Neural progenitor cell (in vitro differentiated cells): ENCODE results near the gene ZFP36L2. TPM values are rescaled to one million over a fixed set of nuclear protein-coding genes. Genes with fewer than 3 reads are reported as not detected.
A peak's percentile ranks its signal among the peaks of the same experiment; 100 is the strongest.

ENCODE experiments used
- DNase-seq: peaks from one replicate; pipeline ENCODE4 v3.0.0-alpha.2; 2016; ENCODE audit warnings: low spot score
- H2AFZ ChIP-seq: fragments of 200-600 bp; sonication (generic); replicated peaks from 2 replicates; pipeline ENCODE4 v1.6.1; 2016; ENCODE audit warnings: antibody characterized with exemption
- H3F3A ChIP-seq: fragments of 200-600 bp; sonication (generic); 2 replicates; pipeline ENCODE4 v1.6.1; 2016; ENCODE audit warnings: antibody characterized with exemption, low read depth
- H3K27ac ChIP-seq: fragments of 200-600 bp; sonication (generic); 2 replicates; pipeline ENCODE4 v1.5.1; 2016; ENCODE audit warnings: mild to moderate bottlenecking
- H3K27me3 ChIP-seq: fragments of 200-600 bp; sonication (generic); 2 replicates; pipeline ENCODE4 v1.6.1; 2016; ENCODE audit warnings: mild to moderate bottlenecking, moderate library complexity
- H3K36me3 ChIP-seq: fragments of 200-600 bp; sonication (generic); 2 replicates; pipeline ENCODE4 v1.5.1; 2016
- H3K4me1 ChIP-seq: fragments of 200-600 bp; sonication (generic); 2 replicates; pipeline ENCODE4 v1.6.1; 2016; ENCODE audit warnings: mixed run types
- H3K4me2 ChIP-seq: fragments of 200-600 bp; sonication (generic); 2 replicates; pipeline ENCODE4 v1.6.1; 2016
- H3K4me3 ChIP-seq: fragments of 200-600 bp; sonication (generic); 2 replicates; pipeline ENCODE4 v1.5.1; 2016
- H3K79me2 ChIP-seq: fragments of 200-600 bp; sonication (generic); 2 replicates; pipeline ENCODE4 v1.6.1; 2016; ENCODE audit warnings: low read depth
- H3K9ac ChIP-seq: fragments of 200-600 bp; sonication (generic); 2 replicates; pipeline ENCODE4 v1.6.1; 2016
- H3K9me3 ChIP-seq: fragments of 200-600 bp; sonication (generic); 2 replicates; pipeline ENCODE4 v1.5.1; 2016; ENCODE audit warnings: low read depth
- H4K20me1 ChIP-seq: fragments of 200-600 bp; sonication (generic); 2 replicates; pipeline ENCODE4 v1.6.1; 2016; ENCODE audit warnings: low read depth
- H3K27ac Mint-ChIP-seq: 3 replicates; pipeline ENCODE4 v1.8.0; 2021; ENCODE audit warnings: mixed read lengths
- H3K27me3 Mint-ChIP-seq: 2 replicates; pipeline ENCODE4 v1.8.0; 2022; ENCODE audit warnings: low read depth, mild to moderate bottlenecking, inconsistent platforms, moderate library complexity, mixed read lengths; ENCODE audit not compliant: insufficient read depth
- H3K36me3 Mint-ChIP-seq: 3 replicates; pipeline ENCODE4 v1.8.0; 2021; ENCODE audit warnings: mixed read lengths
- H3K4me1 Mint-ChIP-seq: 3 replicates; pipeline ENCODE4 v1.8.0; 2021; ENCODE audit warnings: mixed read lengths
- H3K4me3 Mint-ChIP-seq: 3 replicates; pipeline ENCODE4 v1.8.0; 2021; ENCODE audit warnings: mild to moderate bottlenecking, moderate library complexity, mixed read lengths
- H3K9me3 Mint-ChIP-seq: 3 replicates; pipeline ENCODE4 v1.8.0; 2020; ENCODE audit warnings: mixed read lengths
- CTCF ChIP-seq: fragments of 200-600 bp; sonication (generic); IDR thresholded peaks from 2 replicates; pipeline ENCODE4 v1.5.1; 2017; ENCODE audit warnings: antibody characterized with exemption, mild to moderate bottlenecking
- EZH2 ChIP-seq: fragments of 200-600 bp; sonication (generic); IDR thresholded peaks from 2 replicates; pipeline ENCODE4 v1.6.1; 2017; ENCODE audit warnings: antibody characterized with exemption, mild to moderate bottlenecking, moderate library complexity
- EZH2phosphoT487 ChIP-seq: fragments of 200-600 bp; sonication (generic); IDR thresholded peaks from 2 replicates; pipeline ENCODE4 v1.6.1; 2017; ENCODE audit warnings: antibody characterized with exemption
- total RNA-seq: library from RNA; depleted of rRNA; stranded (reverse); fragments of >200 nt; gene quantifications from 2 replicates; pipeline ENCODE4 v1.2.3, GENCODE V29; 2015; ENCODE audit warnings: low replicate concordance

ZFP36L2 gene
- total RNA-seq, 1 donor from 2014 or later, result 13.8 TPM

- Histone ChIP-seq H3K9ac (no peak overlapping the region), H2AFZ (no peak overlapping the region), H3K4me2 (peak overlapping the region; percentile 87), H4K20me1 (peaks cover 25% of the 10 kb centered on the region), H3K79me2 (peaks cover 49% of the 10 kb centered on the region), H3K36me3 (no peaks in the 10 kb centered on the region), H3K27me3 (no peaks in the 10 kb centered on the region), H3K27ac (no peak overlapping the region), H3K9me3 (no peaks in the 10 kb centered on the region), H3K4me1 (peaks cover 23% of the 10 kb centered on the region), H3K4me3 (no peak overlapping the region), H3F3A (peaks cover 70% of the 10 kb centered on the region)
- Mint-ChIP-seq H3K4me3 (peak overlapping the region; percentile 87), H3K36me3 (peaks cover 5% of the 10 kb centered on the region), H3K27me3 (peaks cover 3% of the 10 kb centered on the region), H3K4me1 (peaks cover 29% of the 10 kb centered on the region), H3K9me3 (no peaks in the 10 kb centered on the region), H3K27ac (no peak overlapping the region)
- DNase-seq, result no peak
- TF ChIP-seq EZH2phosphoT487, result no peak
- no peak for TF ChIP-seq CTCF
- TF ChIP-seq EZH2, result no peak
Measured at GRCh38 chr2:43228321-43228751, 1.9 kb upstream of the ZFP36L2 start.

- Histone ChIP-seq H3K9ac (no peak overlapping the region), H2AFZ (no peak overlapping the region), H3K9me3 (no peaks in the 10 kb centered on the region), H3K27ac (no peak overlapping the region), H4K20me1 (peaks cover 30% of the 10 kb centered on the region), H3K79me2 (peaks cover 54% of the 10 kb centered on the region), H3K36me3 (no peaks in the 10 kb centered on the region), H3K4me2 (peak overlapping the region; percentile 87), H3K4me3 (peak overlapping the region; percentile 83), H3K4me1 (peaks cover 28% of the 10 kb centered on the region), H3K27me3 (no peaks in the 10 kb centered on the region), H3F3A (peaks cover 71% of the 10 kb centered on the region)
- Mint-ChIP-seq H3K4me1 (peaks cover 31% of the 10 kb centered on the region), H3K36me3 (peaks cover 5% of the 10 kb centered on the region), H3K27ac (peak overlapping the region; percentile 33), H3K27me3 (peaks cover 3% of the 10 kb centered on the region), H3K4me3 (peak overlapping the region; percentile 87), H3K9me3 (no peaks in the 10 kb centered on the region)
- no peak for DNase-seq
- TF ChIP-seq CTCF, result no peak
- TF ChIP-seq EZH2, result no peak
- TF ChIP-seq EZH2phosphoT487, result no peak
Measured at GRCh38 chr2:43227830-43228281, 1.4 kb upstream of the ZFP36L2 start.

- Mint-ChIP-seq H3K9me3 (no peaks in the 10 kb centered on the region), H3K27ac (peak overlapping the region; percentile 33), H3K27me3 (peaks cover 3% of the 10 kb centered on the region), H3K4me3 (peak overlapping the region; percentile 88), H3K4me1 (peaks cover 38% of the 10 kb centered on the region), H3K36me3 (peaks cover 8% of the 10 kb centered on the region)
- H3K4me1 ChIP-seq, result peaks cover 35% of the 10 kb centered on the region
- TF ChIP-seq CTCF (peak; percentile 40), EZH2 (no peak)
- peaks cover 60% of the 10 kb centered on the region for H3K79me2 ChIP-seq
- DNase-seq, result peak; percentile 88
- H3K4me2 ChIP-seq, result peak overlapping the region; percentile 87
- H3F3A ChIP-seq, result peaks cover 76% of the 10 kb centered on the region
- peaks cover 36% of the 10 kb centered on the region for H4K20me1 ChIP-seq
- H3K4me3 ChIP-seq, result peak overlapping the region; percentile 83
- H3K9me3 ChIP-seq, result no peaks in the 10 kb centered on the region
- peak overlapping the region; percentile 79 for H3K27ac ChIP-seq
- H3K9ac ChIP-seq, result peak overlapping the region; percentile 33
- no peak overlapping the region for H2AFZ ChIP-seq
- no peaks in the 10 kb centered on the region for H3K27me3 ChIP-seq
- no peaks in the 10 kb centered on the region for H3K36me3 ChIP-seq
Measured at GRCh38 chr2:43226955-43227829, 786 bp upstream of the ZFP36L2 start.
